Thoracic aorta (tissue), 2 donors: Measurements from ENCODE around the gene SMDT1. TPM values are rescaled to one million over a fixed set of nuclear protein-coding genes. Genes with fewer than 3 reads are reported as not detected.
A peak's percentile ranks its signal among the peaks of the same experiment; 100 is the strongest.

Experiments
- ATAC-seq: fragments of 150-250 bp; one replicate; pipeline ENCODE4 v1.8.0; 2017; ENCODE audit warnings: low read depth; ENCODE audit not compliant: insufficient number of reproducible peaks, low FRiP score
- DNase-seq: peaks from one replicate; pipeline ENCODE4 v3.0.0-alpha.2; 2020; ENCODE audit warnings: low spot score
- H3K27ac ChIP-seq, 2 donors: fragments of 200-600 bp; sonication (generic); 1 replicate in 1 of 2; 2 replicates in 1 of 2; pipeline ENCODE4 v1.5.1; 2016; ENCODE audit warnings: mild to moderate bottlenecking in 2 of 2, moderate library complexity in 2 of 2
- H3K27me3 ChIP-seq: fragments of 200-600 bp; sonication (generic); replicated peaks from 2 replicates; pipeline ENCODE4 v1.6.0; 2016; ENCODE audit warnings: mild to moderate bottlenecking; ENCODE audit not compliant: insufficient read depth
- H3K36me3 ChIP-seq: fragments of 200-600 bp; sonication (generic); one replicate; pipeline ENCODE4 v1.5.1; 2016
- H3K4me1 ChIP-seq, 2 donors: fragments of 200-600 bp; sonication (generic); 1 replicate in 1 of 2; 2 replicates in 1 of 2; pipeline versions ENCODE4 v1.5.1 to v1.6.0; 2016; ENCODE audit warnings: low read depth in 2 of 2, mild to moderate bottlenecking in 1 of 2; ENCODE audit not compliant: control insufficient read depth in 1 of 2
- H3K4me3 ChIP-seq: fragments of 200-600 bp; sonication (generic); 2 replicates; pipeline ENCODE4 v1.5.1; 2016; ENCODE audit warnings: mild to moderate bottlenecking
- H3K9me3 ChIP-seq: fragments of 200-600 bp; sonication (generic); 2 replicates; pipeline ENCODE4 v1.5.1; 2016
- total RNA-seq, 2 donors: library from RNA; depleted of rRNA; stranded (reverse); fragments of >200 nt; gene quantifications; one replicate each; pipeline versions ENCODE4 v1.1.0 to v1.2.3, GENCODE V29; 2016
- TF ChIP-seq, protein P1 (sequence below): fragments of 200-600 bp; sonication (generic); IDR thresholded peaks from one replicate; pipeline ENCODE4 v1.5.1; 2019; ENCODE audit warnings: antibody characterized with exemption

Gene SMDT1
- total RNA-seq, 2 donors from 2014 or later: 6.1 to 17.1 TPM

DNA sequence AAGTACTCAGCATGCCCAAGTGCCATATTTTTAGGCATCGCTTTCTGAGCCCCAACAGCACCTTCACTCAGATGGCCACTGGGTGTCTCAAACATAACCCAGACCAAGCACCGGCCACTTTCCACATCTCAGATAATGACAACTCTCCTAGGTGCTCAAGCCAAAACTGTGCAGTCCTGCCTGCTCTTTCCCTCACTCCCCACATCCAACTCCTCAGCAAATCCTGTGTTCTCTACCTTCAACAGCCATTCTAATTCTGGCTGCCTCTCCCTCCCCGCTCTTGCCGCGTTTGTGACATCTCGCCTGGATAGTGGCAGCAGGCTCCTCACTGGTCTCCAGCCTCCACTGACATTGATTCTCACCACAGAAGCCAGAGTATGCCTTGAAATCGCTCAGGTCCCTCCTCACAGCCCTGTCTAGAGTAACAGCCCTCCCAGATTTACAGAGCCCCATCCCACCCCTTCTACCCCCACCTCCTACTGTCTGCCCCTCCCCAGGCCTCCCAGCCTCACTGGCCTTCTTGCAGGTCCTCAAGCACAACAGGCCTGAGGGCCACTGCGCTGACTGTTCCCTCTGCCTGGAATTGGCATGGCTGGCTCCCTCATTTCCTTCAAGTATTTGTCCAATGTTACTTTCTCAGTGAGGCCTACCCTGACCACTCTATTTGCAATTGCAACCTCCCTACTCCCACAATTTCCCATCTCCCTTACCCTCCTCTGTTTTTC lies 6.7 kb upstream of the SMDT1 start:
- DNase-seq: no peak
- no peak for ATAC-seq
- Histone ChIP-seq H3K4me1 (peaks cover 12 to 49% of the 10 kb centered on the region in 2 donors), H3K27me3 (no peaks in the 10 kb centered on the region), H3K9me3 (no peaks in the 10 kb centered on the region), H3K36me3 (no peaks in the 10 kb centered on the region), H3K27ac (no peak overlapping the region), H3K4me3 (no peak overlapping the region)
- TF ChIP-seq, protein P1, sequence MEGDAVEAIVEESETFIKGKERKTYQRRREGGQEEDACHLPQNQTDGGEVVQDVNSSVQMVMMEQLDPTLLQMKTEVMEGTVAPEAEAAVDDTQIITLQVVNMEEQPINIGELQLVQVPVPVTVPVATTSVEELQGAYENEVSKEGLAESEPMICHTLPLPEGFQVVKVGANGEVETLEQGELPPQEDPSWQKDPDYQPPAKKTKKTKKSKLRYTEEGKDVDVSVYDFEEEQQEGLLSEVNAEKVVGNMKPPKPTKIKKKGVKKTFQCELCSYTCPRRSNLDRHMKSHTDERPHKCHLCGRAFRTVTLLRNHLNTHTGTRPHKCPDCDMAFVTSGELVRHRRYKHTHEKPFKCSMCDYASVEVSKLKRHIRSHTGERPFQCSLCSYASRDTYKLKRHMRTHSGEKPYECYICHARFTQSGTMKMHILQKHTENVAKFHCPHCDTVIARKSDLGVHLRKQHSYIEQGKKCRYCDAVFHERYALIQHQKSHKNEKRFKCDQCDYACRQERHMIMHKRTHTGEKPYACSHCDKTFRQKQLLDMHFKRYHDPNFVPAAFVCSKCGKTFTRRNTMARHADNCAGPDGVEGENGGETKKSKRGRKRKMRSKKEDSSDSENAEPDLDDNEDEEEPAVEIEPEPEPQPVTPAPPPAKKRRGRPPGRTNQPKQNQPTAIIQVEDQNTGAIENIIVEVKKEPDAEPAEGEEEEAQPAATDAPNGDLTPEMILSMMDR: no peak

- Histone ChIP-seq H3K9me3 (no peaks in the 10 kb centered on the region), H3K4me3 (peak overlapping the region; percentile 90), H3K36me3 (no peaks in the 10 kb centered on the region), H3K27ac (peak overlapping the region; percentile 86 to 88), H3K27me3 (no peaks in the 10 kb centered on the region), H3K4me1 (peaks cover 15 to 58% of the 10 kb centered on the region in 2 donors)
- ATAC-seq: no peak
- TF ChIP-seq, protein P1: no peak
- no peak for DNase-seq
Observed at GRCh38 chr22:42073621-42074041, 5.9 kb upstream of the SMDT1 start.

- TF ChIP-seq, protein P1: peak; percentile 60
- Histone ChIP-seq H3K36me3 (no peaks in the 10 kb centered on the region), H3K27ac (peak within 1 kb of the TSS; percentile 86 to 88), H3K27me3 (no peaks in the 10 kb centered on the region), H3K4me3 (peak within 1 kb of the TSS; percentile 90), H3K4me1 (peaks cover 20 to 62% of the 10 kb centered on the region in 2 donors), H3K9me3 (no peaks in the 10 kb centered on the region)
- DNase-seq: no peak
- no peak for ATAC-seq
Observed at GRCh38 chr22:42074132-42074811, 5.2 kb upstream of the SMDT1 start, which contains the start of gene PHETA2. Gene PHETA2, plus strand, starts transcription at chr22:42074248. Its CDS starts 3,046 bp downstream, at chr22:42077294.

- no peaks in the 10 kb centered on the region for H3K27me3 ChIP-seq
- no peaks in the 10 kb centered on the region for H3K36me3 ChIP-seq
- H3K27ac ChIP-seq: peak overlapping the region; percentile 86 to 88
- peak overlapping the region; percentile 90 for H3K4me3 ChIP-seq
- ATAC-seq (no peak), DNase-seq (no peak)
- peaks cover 20 to 54% of the 10 kb centered on the region in 2 donors for H3K4me1 ChIP-seq
- TF ChIP-seq, protein P1: no peak
- no peaks in the 10 kb centered on the region for H3K9me3 ChIP-seq
Observed at GRCh38 chr22:42074846-42075676, 4.4 kb upstream of the SMDT1 start.
